BLaER1 treated with 17β-estradiol and CSF1 and Interleukin-3, amounts not matched to agents 10 nM and 100 nM (cell line): ENCODE data around the gene AK2.

Experiments used
- H3K27ac ChIP-seq, 11 experiments: shearing (Covaris generic); formaldehyde crosslinking; 2 replicates each; pipeline ENCODE4 v1.8.1; 2022
- H3K27me3 ChIP-seq, 11 experiments: shearing (Covaris generic); formaldehyde crosslinking; 2 replicates each; pipeline ENCODE4 v1.8.1; 2022
- H3K36me3 ChIP-seq, 11 experiments: shearing (Covaris generic); formaldehyde crosslinking; 2 replicates each; pipeline ENCODE4 v1.8.1; 2022
- H3K4me1 ChIP-seq, 10 experiments: shearing (Covaris generic); formaldehyde crosslinking; 2 replicates each; pipeline ENCODE4 v1.8.1; 2022
- H3K4me2 ChIP-seq, 11 experiments: shearing (Covaris generic); formaldehyde crosslinking; 2 replicates each; pipeline ENCODE4 v1.8.1; 2022
- H3K4me3 ChIP-seq, 10 experiments: shearing (Covaris generic); formaldehyde crosslinking; 2 replicates each; pipeline ENCODE4 v1.8.1; 2022
- H3K9ac ChIP-seq, 11 experiments: shearing (Covaris generic); formaldehyde crosslinking; 2 replicates each; pipeline ENCODE4 v1.8.1; 2022
- H3K9me3 ChIP-seq, 11 experiments: shearing (Covaris generic); formaldehyde crosslinking; replicated peaks in 1 of 11; 2 replicates each; pipeline ENCODE4 v1.8.1; 2022
- H4K20me1 ChIP-seq, 11 experiments: shearing (Covaris generic); formaldehyde crosslinking; 2 replicates each; pipeline ENCODE4 v1.8.1; 2022
- Cebpa-rat ChIP-seq, 11 experiments: shearing (Covaris generic); IDR thresholded peaks; 2 replicates each; pipeline ENCODE4 v1.8.1; 2022

AK2 gene

GRCh38 chr1:33010932-33011731, 25.6 kb downstream of the AK2 start:
- H3K27ac ChIP-seq = no peak overlapping the region
- H3K36me3 ChIP-seq = peaks cover 67 to 100% (median 88%) of the 10 kb centered on the region in 11 experiments
- H3K9ac ChIP-seq = 0 out of 22 replicates have a peak overlapping the region, but pooled peaks of 1 of the 11 experiments have one; percentile 7
- no peaks in the 10 kb centered on the region for H3K27me3 ChIP-seq
- H4K20me1 ChIP-seq = peaks cover 0 to 42% (median 13%) of the 10 kb centered on the region in 11 experiments; a peak in 9 of 22 replicates
- H3K4me2 ChIP-seq = peak overlapping the region in 1 of 11 experiments; percentile 28; a peak in 2 of 22 replicates
- no peaks in the 10 kb centered on the region for H3K9me3 ChIP-seq
- TF ChIP-seq Cebpa-rat (IDR thresholded peaks at IDR 0.05) = no peak
- H3K4me3 ChIP-seq = no peak overlapping the region
- H3K4me1 ChIP-seq = peaks cover 0 to 26% (median 10%) of the 10 kb centered on the region in 10 experiments; a peak in 11 of 20 replicates

DNA sequence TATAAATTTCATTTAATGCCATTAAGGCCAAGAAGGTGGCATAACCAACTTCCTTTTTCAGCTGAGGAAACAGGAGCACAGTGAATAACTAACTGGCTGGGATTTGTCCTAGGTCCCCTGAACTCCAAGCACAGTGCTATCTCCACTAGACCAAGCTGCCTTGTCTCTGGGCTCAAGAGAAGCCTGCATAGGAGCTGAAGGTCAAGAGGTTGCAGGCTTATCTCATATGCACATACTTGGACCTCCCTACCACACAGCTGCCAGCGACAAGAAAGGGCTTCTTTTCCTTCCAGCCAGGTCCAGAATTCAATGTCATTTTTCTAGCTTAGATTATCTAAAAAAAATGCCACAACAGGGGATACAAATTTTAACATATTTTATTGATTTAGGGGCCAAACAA, 27.1 kb downstream of the AK2 start:
- H3K4me1 ChIP-seq = peaks cover 0 to 42% (median 21%) of the 10 kb centered on the region in 10 experiments; a peak in 12 of 20 replicates
- no peaks in the 10 kb centered on the region for H3K9me3 ChIP-seq

DNA sequence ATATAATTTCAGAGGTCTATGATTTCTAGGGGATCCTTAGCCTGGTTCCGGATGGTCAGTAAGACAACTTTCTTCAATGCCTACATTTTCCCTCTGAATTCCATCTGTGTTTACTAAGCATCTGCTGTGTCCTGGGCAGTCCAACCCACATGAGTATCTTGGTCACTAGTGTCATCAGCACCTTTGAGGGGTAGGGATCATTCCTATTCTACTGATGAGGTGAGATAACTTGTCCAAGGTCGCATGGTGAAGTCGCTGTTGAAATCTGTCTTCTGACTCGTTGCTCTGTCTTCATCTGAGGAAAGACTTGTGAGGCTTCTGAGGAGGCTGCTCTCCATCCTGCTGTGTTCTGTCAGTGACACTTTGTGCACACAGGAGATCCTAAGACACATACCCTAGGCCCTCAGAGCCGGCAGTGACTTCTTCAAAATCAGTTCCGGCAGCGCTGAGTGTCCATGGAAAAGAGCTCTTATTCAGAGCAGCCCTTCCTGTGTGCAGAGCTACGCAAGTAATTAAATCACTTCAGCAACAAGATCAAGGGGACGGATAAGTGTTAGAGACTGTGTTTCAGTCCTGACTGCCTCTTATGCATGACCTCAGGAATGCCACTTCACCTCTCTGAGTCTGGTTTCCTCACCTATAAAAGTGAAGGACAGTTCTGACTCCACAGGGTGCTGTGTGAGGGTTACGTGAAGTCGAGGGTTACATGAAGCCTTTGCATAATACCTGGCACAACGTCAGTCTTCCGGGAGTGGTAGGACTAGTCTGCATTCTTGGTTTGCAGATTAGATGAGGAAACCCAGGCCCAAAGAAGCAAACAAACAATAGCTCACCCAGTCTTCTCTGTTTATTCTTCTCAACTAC, 28.4 kb downstream of the AK2 start:
- H3K4me2 ChIP-seq = no peak overlapping the region
- H3K4me3 ChIP-seq = no peak overlapping the region
- no peaks in the 10 kb centered on the region for H3K9me3 ChIP-seq
- no peak overlapping the region for H3K9ac ChIP-seq
- H3K4me1 ChIP-seq = peaks cover 0 to 47% (median 21%) of the 10 kb centered on the region in 10 experiments; a peak in 12 of 20 replicates
- H4K20me1 ChIP-seq = peaks cover 0 to 26% (median 0%) of the 10 kb centered on the region in 11 experiments; a peak in 5 of 22 replicates
- no peak for TF ChIP-seq Cebpa-rat (IDR thresholded peaks at IDR 0.05)
- no peak overlapping the region for H3K27ac ChIP-seq
- no peaks in the 10 kb centered on the region for H3K27me3 ChIP-seq
- H3K36me3 ChIP-seq = peaks cover 49 to 96% (median 65%) of the 10 kb centered on the region in 11 experiments

More for the DNA sequence above, 27.1 kb downstream of the AK2 start:
- no peaks in the 10 kb centered on the region for H3K27me3 ChIP-seq
- TF ChIP-seq Cebpa-rat (IDR thresholded peaks at IDR 0.05) = no peak
- H3K4me3 ChIP-seq = no peak overlapping the region
- no peak overlapping the region for H3K4me2 ChIP-seq
- H3K27ac ChIP-seq = no peak overlapping the region
- H3K36me3 ChIP-seq = peaks cover 62 to 100% (median 73%) of the 10 kb centered on the region in 11 experiments
- peaks cover 0 to 31% (median 0%) of the 10 kb centered on the region in 11 experiments; a peak in 7 of 22 replicates for H4K20me1 ChIP-seq
- no peak overlapping the region for H3K9ac ChIP-seq

DNA sequence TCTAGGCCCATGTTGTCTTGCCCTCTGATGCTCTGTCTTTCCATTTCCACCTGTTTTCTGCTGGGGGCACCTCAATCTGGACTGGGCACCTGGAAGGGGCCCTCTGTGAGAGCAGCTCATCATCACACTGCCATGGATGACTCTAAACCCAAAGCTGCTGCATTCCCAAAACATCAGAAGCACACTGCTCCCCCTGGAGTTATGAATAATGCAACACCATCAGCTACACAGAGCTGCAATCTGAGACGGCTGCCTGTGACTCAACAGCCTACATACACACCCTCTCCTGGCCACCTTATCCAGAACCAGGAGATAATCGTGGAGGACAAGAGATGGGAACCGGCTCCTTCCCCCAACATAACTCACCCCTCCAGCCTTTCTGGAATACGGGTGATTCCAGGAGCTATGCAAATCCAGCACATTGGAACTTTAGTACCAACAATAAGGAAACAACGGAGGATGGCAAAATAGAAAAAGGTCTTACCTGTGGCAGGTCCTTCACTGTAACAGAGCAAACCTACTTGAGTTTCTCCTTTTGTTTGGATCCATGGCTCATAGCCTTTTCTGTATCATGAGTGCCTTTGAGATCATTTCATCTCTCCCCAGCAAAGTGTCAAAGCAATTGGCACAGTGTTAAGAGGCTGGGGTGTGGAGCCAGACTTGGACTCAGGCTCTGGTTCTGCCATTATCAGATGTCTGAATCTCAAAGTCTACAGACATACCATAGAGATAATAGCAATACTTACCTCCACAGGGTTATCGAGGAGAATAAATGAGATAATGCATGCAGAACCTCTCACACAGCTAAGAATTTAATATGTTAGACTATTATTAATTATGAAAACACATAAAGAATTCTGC, 29.3 kb downstream of the AK2 start:
- no peaks in the 10 kb centered on the region for H3K9me3 ChIP-seq
- H3K4me3 ChIP-seq = no peak overlapping the region
- peaks cover 0 to 51% (median 21%) of the 10 kb centered on the region in 10 experiments; a peak in 13 of 20 replicates for H3K4me1 ChIP-seq
- no peak overlapping the region for H3K27ac ChIP-seq
- H3K36me3 ChIP-seq = peaks cover 41 to 96% (median 57%) of the 10 kb centered on the region in 11 experiments
- H4K20me1 ChIP-seq = peaks cover 0 to 18% (median 0%) of the 10 kb centered on the region in 11 experiments; a peak in 5 of 22 replicates
- no peak overlapping the region for H3K4me2 ChIP-seq
- H3K9ac ChIP-seq = no peak overlapping the region
- no peaks in the 10 kb centered on the region for H3K27me3 ChIP-seq
- TF ChIP-seq Cebpa-rat (IDR thresholded peaks at IDR 0.05) = no peak

DNA sequence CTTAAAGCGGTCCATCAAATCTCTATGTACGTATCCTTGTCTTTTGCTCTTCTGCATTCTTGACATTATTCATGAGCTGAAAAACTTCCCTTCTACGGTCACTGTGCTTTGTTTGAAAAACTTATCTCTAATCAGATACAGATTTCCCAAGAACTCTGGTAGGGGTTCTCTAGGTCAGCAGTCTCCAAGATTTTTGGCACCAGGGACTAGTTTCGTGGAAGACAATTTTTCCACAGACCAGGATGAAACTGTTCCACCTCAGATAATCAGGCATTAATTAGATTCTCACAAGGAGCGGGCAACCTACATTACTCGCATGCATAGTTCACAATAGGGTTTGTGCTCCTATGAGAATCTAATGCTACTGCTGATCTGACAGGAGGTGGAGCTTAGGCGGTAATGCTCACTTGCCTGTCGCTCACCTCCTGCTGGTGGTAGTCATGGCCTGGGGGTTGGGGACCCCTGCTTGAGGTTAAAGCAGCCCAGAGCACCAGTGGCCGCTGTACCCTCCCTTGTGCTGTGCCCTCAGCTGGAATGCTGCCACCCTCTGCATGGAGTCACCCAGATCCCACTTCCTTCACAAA, 30.8 kb downstream of the AK2 start:
- Histone ChIP-seq H3K9me3 (no peaks in the 10 kb centered on the region), H3K36me3 (peaks cover 26 to 90% (median 42%) of the 10 kb centered on the region in 11 experiments), H3K27me3 (no peaks in the 10 kb centered on the region), H3K9ac (no peak overlapping the region), H3K4me2 (peak overlapping the region in 4 of 11 experiments; percentile 11 to 56 (median 46); a peak in 5 of 22 replicates), H3K4me1 (peaks cover 0 to 65% (median 30%) of the 10 kb centered on the region in 10 experiments; a peak in 14 of 20 replicates), H3K27ac (peak overlapping the region in 4 of 11 experiments; percentile 14 to 31 (median 22); a peak in 2 of 22 replicates), H3K4me3 (no peak overlapping the region), H4K20me1 (peaks cover 0 to 13% (median 0%) of the 10 kb centered on the region in 11 experiments; a peak in 4 of 22 replicates)
- TF ChIP-seq Cebpa-rat (IDR thresholded peaks at IDR 0.05) = no peak

DNA sequence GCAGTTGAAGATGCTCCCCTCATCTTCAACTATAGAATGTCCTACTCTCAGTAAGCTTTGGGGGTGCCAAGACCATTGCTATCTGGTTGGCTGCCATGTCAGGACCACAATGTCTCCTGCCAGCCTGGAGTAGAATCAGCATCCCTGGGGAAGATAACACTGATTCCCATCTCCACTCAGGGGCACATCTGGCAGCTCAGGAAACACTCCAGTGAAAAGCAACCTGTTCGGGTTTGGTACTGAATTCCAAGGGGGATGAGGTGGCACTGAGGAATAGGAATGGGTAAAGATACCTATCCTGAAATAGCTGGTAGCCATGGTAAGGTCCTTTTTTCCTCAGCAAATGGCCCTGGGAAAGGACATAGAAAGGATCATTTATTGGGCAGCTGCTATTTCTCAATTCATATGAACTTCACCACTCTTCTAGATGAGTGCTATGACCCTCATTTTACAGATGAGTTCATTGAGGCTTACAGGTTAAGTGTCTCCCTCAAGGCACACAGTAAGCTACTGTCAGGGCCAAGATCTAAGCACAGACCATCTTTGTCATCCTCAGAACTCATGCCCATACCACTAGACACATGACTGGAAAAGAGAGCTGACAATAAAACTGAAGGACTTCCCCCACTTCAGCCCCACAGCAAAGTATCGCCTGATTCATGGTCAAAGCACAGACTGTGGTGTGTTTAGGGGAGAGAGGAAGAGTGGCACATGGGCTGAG, 31.4 kb downstream of the AK2 start:
- no peaks in the 10 kb centered on the region for H3K27me3 ChIP-seq
- no peaks in the 10 kb centered on the region for H3K9me3 ChIP-seq
- H4K20me1 ChIP-seq = peaks cover 0 to 13% (median 0%) of the 10 kb centered on the region in 11 experiments; a peak in 4 of 22 replicates
- TF ChIP-seq Cebpa-rat (IDR thresholded peaks at IDR 0.05) = no peak
- H3K4me1 ChIP-seq = peaks cover 0 to 72% (median 36%) of the 10 kb centered on the region in 10 experiments; a peak in 14 of 20 replicates
- H3K36me3 ChIP-seq = peaks cover 21 to 83% (median 36%) of the 10 kb centered on the region in 11 experiments
- H3K4me2 ChIP-seq = peak overlapping the region in 5 of 11 experiments; percentile 25 to 56 (median 41); a peak in 7 of 22 replicates
- H3K27ac ChIP-seq = 0 out of 22 replicates have a peak overlapping the region, but pooled peaks of 3 of the 11 experiments have one; percentile 14 to 31 (median 15)
- no peak overlapping the region for H3K9ac ChIP-seq
- no peak overlapping the region for H3K4me3 ChIP-seq

GRCh38 chr1:33004613-33005012, 32.1 kb downstream of the AK2 start:
- Histone ChIP-seq H3K4me1 (peaks cover 0 to 77% (median 40%) of the 10 kb centered on the region in 10 experiments; a peak in 16 of 20 replicates), H4K20me1 (peaks cover 0 to 11% (median 0%) of the 10 kb centered on the region in 11 experiments; a peak in 4 of 22 replicates), H3K27me3 (no peaks in the 10 kb centered on the region), H3K27ac (0 out of 22 replicates have a peak overlapping the region, but pooled peaks of 1 of the 11 experiments have one; percentile 20), H3K9ac (no peak overlapping the region), H3K36me3 (peaks cover 21 to 76% (median 31%) of the 10 kb centered on the region in 11 experiments), H3K4me2 (peak overlapping the region in 5 of 11 experiments; percentile 24 to 56 (median 27); a peak in 7 of 22 replicates), H3K4me3 (no peak overlapping the region), H3K9me3 (no peaks in the 10 kb centered on the region)
- TF ChIP-seq Cebpa-rat (IDR thresholded peaks at IDR 0.05) = no peak
